CD8-positive, alpha-beta memory T cell (primary cell): ENCODE measurements around the gene NOC4L. TPM values are rescaled to one million over a fixed set of nuclear protein-coding genes. Genes with fewer than 3 reads are reported as not detected.
A peak's percentile ranks its signal among the peaks of the same experiment; 100 is the strongest.

ENCODE experiments used
- CTCF ChIA-PET: fragments of 350-600 bp; sonication (Branson Sonifier 250); formaldehyde crosslinking; loops from one replicate; lab custom pipeline; 2021; ENCODE audit warnings: antibody characterized with exemption; lab: Charles Lee
- POLR2A ChIA-PET: fragments of 350-600 bp; sonication (Branson Sonifier 250); formaldehyde crosslinking; loops from one replicate; lab custom pipeline; 2021; ENCODE audit warnings: antibody characterized with exemption; lab: Charles Lee
- DNase-seq, 5 donors: peaks; one replicate each; pipeline versions ENCODE4 v3.0.0 to v3.0.0-alpha.2; 2020 to 2022; ENCODE audit warnings: mixed read lengths in 1 of 5
- H3K27ac ChIP-seq: one replicate; pipeline ENCODE4 v1.7.0; 2013; ENCODE audit warnings: low read depth, mild to moderate bottlenecking, low read length, moderate library complexity
- H3K27me3 ChIP-seq: 2 replicates; pipeline ENCODE4 v1.7.0; 2013; ENCODE audit warnings: low read length, mild to moderate bottlenecking; ENCODE audit not compliant: insufficient read depth, poor library complexity, severe bottlenecking
- H3K36me3 ChIP-seq: 2 replicates; pipeline ENCODE4 v1.7.0; 2013; ENCODE audit warnings: mild to moderate bottlenecking, low read length, moderate library complexity; ENCODE audit not compliant: insufficient read depth
- H3K4me1 ChIP-seq: 2 replicates; pipeline ENCODE4 v1.7.0; 2013; ENCODE audit warnings: mild to moderate bottlenecking, low read length, moderate library complexity; ENCODE audit not compliant: insufficient read depth
- H3K4me3 ChIP-seq: 2 replicates; pipeline ENCODE4 v1.7.0; 2013; ENCODE audit warnings: mild to moderate bottlenecking, low read length
- H3K9me3 ChIP-seq: 2 replicates; pipeline ENCODE4 v1.7.0; 2013; ENCODE audit warnings: mild to moderate bottlenecking, low read length
- H3K27ac Mint-ChIP-seq, 8 donors: one replicate each; pipeline ENCODE4 v1.8.0; 2020 to 2021; ENCODE audit warnings: mixed read lengths in 8 of 8, mild to moderate bottlenecking in 6 of 8, inconsistent platforms in 3 of 8, moderate library complexity in 3 of 8
- H3K27me3 Mint-ChIP-seq, 2 donors: one replicate each; pipeline ENCODE4 v1.8.0; 2020 to 2021; ENCODE audit warnings: mixed read lengths in 2 of 2, mild to moderate bottlenecking in 1 of 2, moderate library complexity in 1 of 2
- H3K36me3 Mint-ChIP-seq, 3 donors: one replicate each; pipeline ENCODE4 v1.8.0; 2020 to 2021; ENCODE audit warnings: mixed read lengths in 3 of 3, inconsistent platforms in 1 of 3, mild to moderate bottlenecking in 1 of 3
- H3K4me1 Mint-ChIP-seq, 3 donors: one replicate each; pipeline ENCODE4 v1.8.0; 2020 to 2021; ENCODE audit warnings: mixed read lengths in 3 of 3, inconsistent platforms in 1 of 3, mild to moderate bottlenecking in 1 of 3
- H3K4me3 Mint-ChIP-seq, 7 donors: one replicate each; pipeline ENCODE4 v1.8.0; 2020 to 2021; ENCODE audit warnings: mixed read lengths in 7 of 7, mild to moderate bottlenecking in 6 of 7, moderate library complexity in 4 of 7, inconsistent platforms in 2 of 7
- H3K9me3 Mint-ChIP-seq, 5 donors: one replicate each; pipeline ENCODE4 v1.8.0; 2020 to 2022; ENCODE audit warnings: mixed read lengths in 5 of 5, mild to moderate bottlenecking in 3 of 5, moderate library complexity in 2 of 5, inconsistent platforms in 1 of 5
- polyA plus RNA-seq: library from polyadenylated mRNA; unstranded; fragments of 300-500 nt; fragmentation: Illumina TruSeq; gene quantifications from one replicate; pipeline ENCODE4 v1.2.3, GENCODE V29; 2021
- total RNA-seq, 2 experiments: library from RNA; stranded (reverse); gene quantifications; one replicate each; pipeline ENCODE4 v1.2.3, GENCODE V29; 2021

The NOC4L gene
- total and polyA plus RNA-seq, 3 experiments from 2014 or later, result 25.1 to 56.0 (median 55.7) TPM

- Histone ChIP-seq H3K27me3 (no peaks in the 10 kb centered on the region), H3K9me3 (no peaks in the 10 kb centered on the region), H3K36me3 (no peaks in the 10 kb centered on the region), H3K4me1 (no peaks in the 10 kb centered on the region), H3K4me3 (no peak overlapping the region), H3K27ac (no peak overlapping the region)
- Mint-ChIP-seq H3K36me3 (peaks cover 5 to 48% (median 5%) of the 10 kb centered on the region in 3 donors), H3K4me3 (no peak overlapping the region), H3K4me1 (peaks cover 0 to 1% (median 0%) of the 10 kb centered on the region in 3 donors), H3K27ac (peak overlapping the region in 1 of 8 donors; percentile 67), H3K9me3 (no peaks in the 10 kb centered on the region), H3K27me3 (no peaks in the 10 kb centered on the region)
- DNase-seq, result no peak
- POLR2A ChIA-PET, result no interaction called here
- CTCF ChIA-PET, result no interaction called here
Measured at GRCh38 chr12:132105467-132105866, 38.8 kb upstream of the NOC4L start.

GRCh38 chr12:132106921-132107320, 37.3 kb upstream of the NOC4L start:
- no peaks in the 10 kb centered on the region for H3K27me3 Mint-ChIP-seq
- Histone ChIP-seq H3K27ac (no peak overlapping the region), H3K4me1 (no peaks in the 10 kb centered on the region), H3K4me3 (no peak overlapping the region), H3K9me3 (no peaks in the 10 kb centered on the region), H3K36me3 (no peaks in the 10 kb centered on the region), H3K27me3 (no peaks in the 10 kb centered on the region)
- H3K36me3 Mint-ChIP-seq, result peaks cover 5 to 55% (median 9%) of the 10 kb centered on the region in 3 donors
- DNase-seq, result no peak
- no peak overlapping the region for H3K27ac Mint-ChIP-seq
- CTCF ChIA-PET, result no interaction called here
- no peak overlapping the region for H3K4me3 Mint-ChIP-seq
- POLR2A ChIA-PET, result no interaction called here
- peaks cover 0 to 1% (median 0%) of the 10 kb centered on the region in 3 donors for H3K4me1 Mint-ChIP-seq
- no peaks in the 10 kb centered on the region for H3K9me3 Mint-ChIP-seq

GRCh38 chr12:132108211-132108832, 35.9 kb upstream of the NOC4L start:
- no peaks in the 10 kb centered on the region for H3K9me3 Mint-ChIP-seq
- DNase-seq, result no peak
- Histone ChIP-seq H3K27ac (no peak overlapping the region), H3K4me3 (no peak overlapping the region), H3K4me1 (no peaks in the 10 kb centered on the region), H3K36me3 (no peaks in the 10 kb centered on the region), H3K27me3 (no peaks in the 10 kb centered on the region), H3K9me3 (no peaks in the 10 kb centered on the region)
- H3K4me3 Mint-ChIP-seq, result no peak overlapping the region
- H3K27me3 Mint-ChIP-seq, result no peaks in the 10 kb centered on the region
- ChIA-PET CTCF (interaction anchor here (0.7 kb wide), 1 partner anchor 23 kb away, joined by 3 read pairs; no protein-coding TSS in a partner anchor), POLR2A (no interaction called here)
- H3K36me3 Mint-ChIP-seq, result peaks cover 5 to 60% (median 11%) of the 10 kb centered on the region in 3 donors
- H3K4me1 Mint-ChIP-seq, result peaks cover 0 to 1% (median 0%) of the 10 kb centered on the region in 3 donors
- peak overlapping the region in 1 of 8 donors; percentile 63 for H3K27ac Mint-ChIP-seq

GRCh38 chr12:132109741-132110140, 34.5 kb upstream of the NOC4L start:
- CTCF ChIA-PET, result no interaction called here
- peaks cover 0 to 1% (median 0%) of the 10 kb centered on the region in 3 donors for H3K4me1 Mint-ChIP-seq

GRCh38 chr12:132110677-132111076, 33.6 kb upstream of the NOC4L start:
- Histone ChIP-seq H3K4me3 (no peak overlapping the region), H3K27me3 (no peaks in the 10 kb centered on the region), H3K4me1 (no peaks in the 10 kb centered on the region), H3K9me3 (no peaks in the 10 kb centered on the region), H3K27ac (no peak overlapping the region), H3K36me3 (no peaks in the 10 kb centered on the region)
- Mint-ChIP-seq H3K9me3 (no peaks in the 10 kb centered on the region), H3K4me3 (no peak overlapping the region), H3K27ac (no peak overlapping the region), H3K36me3 (peaks cover 5 to 73% (median 19%) of the 10 kb centered on the region in 3 donors), H3K4me1 (no peaks in the 10 kb centered on the region), H3K27me3 (no peaks in the 10 kb centered on the region)
- POLR2A ChIA-PET, result no interaction called here
- no peak for DNase-seq
- CTCF ChIA-PET, result no interaction called here

More at GRCh38 chr12:132109741-132110140, 34.5 kb upstream of the NOC4L start:
- Mint-ChIP-seq H3K27me3 (no peaks in the 10 kb centered on the region), H3K4me3 (no peak overlapping the region), H3K27ac (peak overlapping the region in 1 of 8 donors; percentile 61), H3K36me3 (peaks cover 5 to 72% (median 16%) of the 10 kb centered on the region in 3 donors), H3K9me3 (no peaks in the 10 kb centered on the region)
- no peak overlapping the region for H3K27ac ChIP-seq
- H3K36me3 ChIP-seq, result no peaks in the 10 kb centered on the region
- H3K9me3 ChIP-seq, result no peaks in the 10 kb centered on the region
- H3K27me3 ChIP-seq, result no peaks in the 10 kb centered on the region
- POLR2A ChIA-PET, result no interaction called here
- DNase-seq, result no peak
- no peak overlapping the region for H3K4me3 ChIP-seq
- no peaks in the 10 kb centered on the region for H3K4me1 ChIP-seq

- DNase-seq, result no peak
- Mint-ChIP-seq H3K27me3 (no peaks in the 10 kb centered on the region), H3K4me1 (no peaks in the 10 kb centered on the region), H3K9me3 (no peaks in the 10 kb centered on the region), H3K36me3 (peaks cover 5 to 76% (median 19%) of the 10 kb centered on the region in 3 donors), H3K27ac (peak overlapping the region in 1 of 8 donors; percentile 66), H3K4me3 (no peak overlapping the region)
- POLR2A ChIA-PET, result no interaction called here
- CTCF ChIA-PET, result no interaction called here
- Histone ChIP-seq H3K36me3 (no peaks in the 10 kb centered on the region), H3K9me3 (no peaks in the 10 kb centered on the region), H3K4me1 (no peaks in the 10 kb centered on the region), H3K27ac (no peak overlapping the region), H3K4me3 (no peak overlapping the region), H3K27me3 (no peaks in the 10 kb centered on the region)
Measured at GRCh38 chr12:132111654-132112304, 32.5 kb upstream of the NOC4L start.

- Histone ChIP-seq H3K9me3 (no peaks in the 10 kb centered on the region), H3K27ac (no peak overlapping the region), H3K4me3 (no peak overlapping the region), H3K4me1 (no peaks in the 10 kb centered on the region), H3K36me3 (no peaks in the 10 kb centered on the region), H3K27me3 (no peaks in the 10 kb centered on the region)
- Mint-ChIP-seq H3K27ac (no peak overlapping the region), H3K36me3 (peaks cover 4 to 64% (median 19%) of the 10 kb centered on the region in 3 donors), H3K9me3 (no peaks in the 10 kb centered on the region), H3K4me1 (no peaks in the 10 kb centered on the region), H3K4me3 (no peak overlapping the region), H3K27me3 (no peaks in the 10 kb centered on the region)
- ChIA-PET CTCF (no interaction called here), POLR2A (no interaction called here)
- no peak for DNase-seq
Measured at GRCh38 chr12:132114667-132115066, 29.6 kb upstream of the NOC4L start.

- Mint-ChIP-seq H3K36me3 (peaks cover 0 to 62% (median 19%) of the 10 kb centered on the region in 3 donors), H3K4me1 (no peaks in the 10 kb centered on the region), H3K4me3 (no peak overlapping the region), H3K27me3 (no peaks in the 10 kb centered on the region), H3K9me3 (no peaks in the 10 kb centered on the region), H3K27ac (no peak overlapping the region)
- no peaks in the 10 kb centered on the region for H3K9me3 ChIP-seq
- DNase-seq, result no peak
- H3K4me3 ChIP-seq, result no peak overlapping the region
- no peaks in the 10 kb centered on the region for H3K27me3 ChIP-seq
- H3K36me3 ChIP-seq, result no peaks in the 10 kb centered on the region
- H3K4me1 ChIP-seq, result no peaks in the 10 kb centered on the region
- CTCF ChIA-PET, result no interaction called here
- POLR2A ChIA-PET, result no interaction called here
- H3K27ac ChIP-seq, result no peak overlapping the region
Measured at GRCh38 chr12:132115500-132115899, 28.8 kb upstream of the NOC4L start.
